GM23338 (cell line): ENCODE results near the gene IRF2BP1. TPM values are rescaled to one million over a fixed set of nuclear protein-coding genes. Genes with fewer than 3 reads are reported as not detected.

Experiments
- ATAC-seq: fragments of 200-7000 bp; cut with Tn5 transposase; 3 replicates; pipeline ENCODE4 v1.9.1; 2020
- DNase-seq: peaks from one replicate; pipeline ENCODE4 v3.0.0-alpha.2; 2015; ENCODE audit warnings: low spot score
- H2AFZ ChIP-seq: fragments of 200-600 bp; sonication (generic); 2 replicates; pipeline ENCODE4 v1.8.0; 2016; ENCODE audit warnings: antibody characterized with exemption, mild to moderate bottlenecking, moderate library complexity
- H3F3A ChIP-seq: fragments of 200-600 bp; sonication (generic); replicated peaks from 2 replicates; pipeline ENCODE4 v1.8.0; 2017; ENCODE audit warnings: antibody characterized with exemption, mixed run types, low read depth
- H3K27ac ChIP-seq: fragments of 200-600 bp; sonication (generic); 2 replicates; pipeline ENCODE4 v1.6.1; 2016; ENCODE audit warnings: low read depth
- H3K27me3 ChIP-seq: fragments of 200-600 bp; sonication (generic); 2 replicates; pipeline ENCODE4 v1.8.0; 2016; ENCODE audit warnings: mild to moderate bottlenecking, mixed run types, moderate library complexity; ENCODE audit not compliant: insufficient read depth
- H3K36me3 ChIP-seq: fragments of 200-600 bp; sonication (generic); 2 replicates; pipeline ENCODE4 v1.8.0; 2016; ENCODE audit warnings: mild to moderate bottlenecking; ENCODE audit not compliant: insufficient read depth
- H3K4me1 ChIP-seq: fragments of 200-600 bp; sonication (generic); 2 replicates; pipeline ENCODE4 v1.8.0; 2016; ENCODE audit warnings: mild to moderate bottlenecking, moderate library complexity; ENCODE audit not compliant: insufficient read depth
- H3K4me2 ChIP-seq: fragments of 200-600 bp; sonication (generic); 2 replicates; pipeline ENCODE4 v1.7.1; 2017; ENCODE audit warnings: mixed run types
- H3K4me3 ChIP-seq: fragments of 200-600 bp; sonication (generic); 2 replicates; pipeline ENCODE4 v1.6.1; 2016; ENCODE audit warnings: mixed run types
- H3K79me2 ChIP-seq: fragments of 200-600 bp; sonication (generic); replicated peaks from 2 replicates; pipeline ENCODE4 v1.8.0; 2017; ENCODE audit warnings: mild to moderate bottlenecking; ENCODE audit not compliant: insufficient read depth
- H3K9me2 ChIP-seq: fragments of 200-600 bp; sonication (generic); 2 replicates; pipeline ENCODE4 v1.8.0; 2017; ENCODE audit not compliant: insufficient read depth
- H4K20me1 ChIP-seq: fragments of 200-600 bp; sonication (generic); replicated peaks from 2 replicates; pipeline ENCODE4 v1.8.0; 2017; ENCODE audit warnings: mild to moderate bottlenecking; ENCODE audit not compliant: insufficient read depth
- H3K27ac Mint-ChIP-seq: 2 replicates; pipeline ENCODE4 v1.8.0; 2020; ENCODE audit warnings: inconsistent platforms, mild to moderate bottlenecking, moderate library complexity, mixed read lengths
- H3K27me3 Mint-ChIP-seq: 3 replicates; pipeline ENCODE4 v1.8.0; 2022; ENCODE audit warnings: low read depth, mild to moderate bottlenecking, moderate library complexity, mixed read lengths, inconsistent platforms; ENCODE audit not compliant: insufficient read depth, poor library complexity
- H3K36me3 Mint-ChIP-seq: 3 replicates; pipeline ENCODE4 v1.8.0; 2021; ENCODE audit warnings: low read depth, mild to moderate bottlenecking, inconsistent platforms, moderate library complexity, mixed read lengths
- H3K4me1 Mint-ChIP-seq: 3 replicates; pipeline ENCODE4 v1.8.0; 2020; ENCODE audit warnings: mild to moderate bottlenecking, inconsistent platforms, mixed read lengths
- H3K4me3 Mint-ChIP-seq: 3 replicates; pipeline ENCODE4 v1.8.0; 2021; ENCODE audit warnings: moderate library complexity, mild to moderate bottlenecking, inconsistent platforms, mixed read lengths
- H3K9me3 Mint-ChIP-seq: 3 replicates; pipeline ENCODE4 v1.8.0; 2020; ENCODE audit warnings: moderate library complexity, mild to moderate bottlenecking, inconsistent platforms, mixed read lengths
- CREB1 ChIP-seq: fragments of 250-450 bp; sonication (Bioruptor Pico); IDR thresholded peaks from 2 replicates; pipeline ENCODE4 v1.5.0; 2020; ENCODE audit warnings: low read depth, mild to moderate bottlenecking, moderate library complexity
- ETS1 ChIP-seq: IDR thresholded peaks from 2 replicates; pipeline ENCODE4 v1.6.1; 2016; ENCODE audit warnings: antibody characterized with exemption
- EZH2 ChIP-seq: fragments of 200-600 bp; sonication (generic); IDR thresholded peaks from one replicate; pipeline ENCODE4 v1.8.0; 2017; ENCODE audit warnings: antibody characterized with exemption, mild to moderate bottlenecking, low read depth; ENCODE audit not compliant: unreplicated experiment
- EZH2phosphoT487 ChIP-seq: fragments of 200-600 bp; sonication (generic); IDR thresholded peaks from one replicate; pipeline ENCODE4 v1.8.1; 2018; ENCODE audit warnings: antibody characterized with exemption; ENCODE audit not compliant: unreplicated experiment
- JUNB ChIP-seq: IDR thresholded peaks from one replicate; pipeline ENCODE4 v1.6.1; 2016; ENCODE audit warnings: antibody characterized with exemption; ENCODE audit not compliant: unreplicated experiment
- NANOG ChIP-seq: IDR thresholded peaks from 2 replicates; pipeline ENCODE4 v1.6.1; 2016; ENCODE audit warnings: antibody characterized with exemption, borderline replicate concordance
- POLR2AphosphoS5 ChIP-seq: IDR thresholded peaks from 2 replicates; pipeline ENCODE4 v1.6.1; 2016; ENCODE audit warnings: antibody characterized with exemption, low read depth
- STAT1 ChIP-seq: IDR thresholded peaks from one replicate; pipeline ENCODE4 v1.6.1; 2016; ENCODE audit warnings: antibody characterized with exemption; ENCODE audit not compliant: unreplicated experiment
- ZNF114 ChIP-seq: fragments of 250-450 bp; sonication (Bioruptor Pico); IDR thresholded peaks from 2 replicates; pipeline ENCODE4 v1.5.0; 2020; ENCODE audit warnings: mild to moderate bottlenecking, moderate library complexity
- ZNF331 ChIP-seq: fragments of 250-450 bp; sonication (Bioruptor Pico); IDR thresholded peaks from 2 replicates; pipeline ENCODE4 v1.5.0; 2020; ENCODE audit warnings: low read depth, mild to moderate bottlenecking, moderate library complexity
- ZNF462 ChIP-seq: fragments of 250-450 bp; sonication (Bioruptor Pico); IDR thresholded peaks from 2 replicates; pipeline ENCODE4 v1.5.0; 2020; ENCODE audit warnings: mild to moderate bottlenecking, moderate library complexity
- polyA plus RNA-seq: library from polyadenylated mRNA; unstranded; fragments of >200 nt; fragmentation: Nextera tagmentation; extraction: Ambion mirVana; gene quantifications from 2 replicates; pipeline ENCODE4 v1.2.1, GENCODE V29; 2016
- total RNA-seq: library from RNA; depleted of rRNA; stranded (reverse); fragments of >200 nt; shearing (Covaris generic); gene quantifications from 2 replicates; pipeline ENCODE4 v1.2.3, GENCODE V29; 2014
- TF ChIP-seq, protein P1 (sequence below), 2 experiments: fragments of 200-600 bp in 1 of 2; sonication (generic) in 1 of 2; conservative IDR thresholded peaks; 2 replicates each; pipeline versions ENCODE4 v1.5.1 to v1.6.1; 2016 to 2017; ENCODE audit warnings: antibody characterized with exemption in 2 of 2, low read depth in 2 of 2, mild to moderate bottlenecking in 2 of 2, moderate library complexity in 1 of 2
- TF ChIP-seq, protein P2 (sequence below): IDR thresholded peaks from one replicate; pipeline ENCODE4 v1.6.1; 2018; ENCODE audit warnings: antibody characterized with exemption; ENCODE audit not compliant: unreplicated experiment

IRF2BP1 gene
- total and polyA plus RNA-seq, 2 experiments from 2014 or later, result 10.4 to 41.6 TPM

- Histone ChIP-seq H3K79me2 (no peaks in the 10 kb centered on the region), H2AFZ (no peak overlapping the region), H3F3A (0 out of 2 replicates have a peak, but pooled peaks cover 7% of the 10 kb centered on the region), H3K9me2 (no peaks in the 10 kb centered on the region), H4K20me1 (no peaks in the 10 kb centered on the region), H3K4me2 (no peak overlapping the region; the same call in 1 of the 2 replicates), H3K4me3 (no peak overlapping the region), H3K36me3 (no peaks in the 10 kb centered on the region), H3K4me1 (peaks cover 11% of the 10 kb centered on the region; the same call in 1 of the 2 replicates), H3K27me3 (peaks cover 10% of the 10 kb centered on the region; the same call in 1 of the 2 replicates), H3K27ac (no peak overlapping the region)
- H3K4me1 Mint-ChIP-seq, result peaks cover 22% of the 10 kb centered on the region
- H3K27me3 Mint-ChIP-seq, result peaks cover 16% of the 10 kb centered on the region
- no peak overlapping the region for H3K27ac Mint-ChIP-seq
- no peak overlapping the region for H3K4me3 Mint-ChIP-seq
- H3K9me3 Mint-ChIP-seq, result no peaks in the 10 kb centered on the region
- peaks cover 5% of the 10 kb centered on the region; the same call in 2 of the 3 replicates for H3K36me3 Mint-ChIP-seq
- DNase-seq (peak; percentile 36), ATAC-seq (peak; percentile 35)
- TF ChIP-seq ZNF462 (no peak), ETS1 (no peak), ZNF331 (CRISPR knock-in tag) (no peak), JUNB (no peak), STAT1 (no peak), EZH2phosphoT487 (no peak), NANOG (no peak), ZNF114 (CRISPR knock-in tag) (no peak), CREB1 (no peak), POLR2AphosphoS5 (no peak), EZH2 (no peak)
- TF ChIP-seq, protein P1, sequence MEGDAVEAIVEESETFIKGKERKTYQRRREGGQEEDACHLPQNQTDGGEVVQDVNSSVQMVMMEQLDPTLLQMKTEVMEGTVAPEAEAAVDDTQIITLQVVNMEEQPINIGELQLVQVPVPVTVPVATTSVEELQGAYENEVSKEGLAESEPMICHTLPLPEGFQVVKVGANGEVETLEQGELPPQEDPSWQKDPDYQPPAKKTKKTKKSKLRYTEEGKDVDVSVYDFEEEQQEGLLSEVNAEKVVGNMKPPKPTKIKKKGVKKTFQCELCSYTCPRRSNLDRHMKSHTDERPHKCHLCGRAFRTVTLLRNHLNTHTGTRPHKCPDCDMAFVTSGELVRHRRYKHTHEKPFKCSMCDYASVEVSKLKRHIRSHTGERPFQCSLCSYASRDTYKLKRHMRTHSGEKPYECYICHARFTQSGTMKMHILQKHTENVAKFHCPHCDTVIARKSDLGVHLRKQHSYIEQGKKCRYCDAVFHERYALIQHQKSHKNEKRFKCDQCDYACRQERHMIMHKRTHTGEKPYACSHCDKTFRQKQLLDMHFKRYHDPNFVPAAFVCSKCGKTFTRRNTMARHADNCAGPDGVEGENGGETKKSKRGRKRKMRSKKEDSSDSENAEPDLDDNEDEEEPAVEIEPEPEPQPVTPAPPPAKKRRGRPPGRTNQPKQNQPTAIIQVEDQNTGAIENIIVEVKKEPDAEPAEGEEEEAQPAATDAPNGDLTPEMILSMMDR (conservative IDR thresholded peaks at IDR 0.05; ENCODE audit: low read depth in 2 of 2), result no peak
- TF ChIP-seq, protein P2, sequence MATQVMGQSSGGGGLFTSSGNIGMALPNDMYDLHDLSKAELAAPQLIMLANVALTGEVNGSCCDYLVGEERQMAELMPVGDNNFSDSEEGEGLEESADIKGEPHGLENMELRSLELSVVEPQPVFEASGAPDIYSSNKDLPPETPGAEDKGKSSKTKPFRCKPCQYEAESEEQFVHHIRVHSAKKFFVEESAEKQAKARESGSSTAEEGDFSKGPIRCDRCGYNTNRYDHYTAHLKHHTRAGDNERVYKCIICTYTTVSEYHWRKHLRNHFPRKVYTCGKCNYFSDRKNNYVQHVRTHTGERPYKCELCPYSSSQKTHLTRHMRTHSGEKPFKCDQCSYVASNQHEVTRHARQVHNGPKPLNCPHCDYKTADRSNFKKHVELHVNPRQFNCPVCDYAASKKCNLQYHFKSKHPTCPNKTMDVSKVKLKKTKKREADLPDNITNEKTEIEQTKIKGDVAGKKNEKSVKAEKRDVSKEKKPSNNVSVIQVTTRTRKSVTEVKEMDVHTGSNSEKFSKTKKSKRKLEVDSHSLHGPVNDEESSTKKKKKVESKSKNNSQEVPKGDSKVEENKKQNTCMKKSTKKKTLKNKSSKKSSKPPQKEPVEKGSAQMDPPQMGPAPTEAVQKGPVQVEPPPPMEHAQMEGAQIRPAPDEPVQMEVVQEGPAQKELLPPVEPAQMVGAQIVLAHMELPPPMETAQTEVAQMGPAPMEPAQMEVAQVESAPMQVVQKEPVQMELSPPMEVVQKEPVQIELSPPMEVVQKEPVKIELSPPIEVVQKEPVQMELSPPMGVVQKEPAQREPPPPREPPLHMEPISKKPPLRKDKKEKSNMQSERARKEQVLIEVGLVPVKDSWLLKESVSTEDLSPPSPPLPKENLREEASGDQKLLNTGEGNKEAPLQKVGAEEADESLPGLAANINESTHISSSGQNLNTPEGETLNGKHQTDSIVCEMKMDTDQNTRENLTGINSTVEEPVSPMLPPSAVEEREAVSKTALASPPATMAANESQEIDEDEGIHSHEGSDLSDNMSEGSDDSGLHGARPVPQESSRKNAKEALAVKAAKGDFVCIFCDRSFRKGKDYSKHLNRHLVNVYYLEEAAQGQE, result no peak
Observed at GRCh38 chr19:45934551-45935230, 48.8 kb upstream of the IRF2BP1 start.
